ENCODE results near the gene SH3RF3.

SH3RF3 gene

GRCh38 chr2:109086743-109087020 is 42.3 kb upstream of the SH3RF3 start:
- 100% methylated on average over 2 of the region's 2 CpGs for WGBS

GRCh38 chr2:109087055-109087663 is 41.8 kb upstream of the SH3RF3 start:
- Histone ChIP-seq H3K79me1 (replicated peaks; ENCODE audit: low read length, poor library complexity, severe bottlenecking) (no peaks in the 10 kb centered on the region), H2AK5ac (ENCODE audit: low read length, severe bottlenecking) (no peak overlapping the region), H3K4me2 (ENCODE audit: low read length, poor library complexity, severe bottlenecking) (no peak overlapping the region), H3K14ac (ENCODE audit: low read length in 2 of 2) (no peak overlapping the region), H3K27ac (ENCODE audit: low read length, poor library complexity, severe bottlenecking) (no peak overlapping the region), H3K36me3 (ENCODE audit: control insufficient read depth in 1 of 2, insufficient read depth in 2 of 2, low read depth in 1 of 2, low read length in 2 of 2) (no peaks in the 10 kb centered on the region), H2BK120ac (ENCODE audit: low read depth, low read length) (no peak overlapping the region), H3K23ac (ENCODE audit: low read length in 2 of 2) (no peak overlapping the region), H3K4me1 (ENCODE audit: control insufficient read depth, insufficient read depth, low read depth, low read length) (no peaks in the 10 kb centered on the region), H3K4me3 (ENCODE audit: insufficient read depth in 1 of 2, low read depth in 1 of 2, low read length in 2 of 2) (no peak overlapping the region), H4K91ac (ENCODE audit: low read length) (no peak overlapping the region), H3K9ac (ENCODE audit: low read length) (no peak overlapping the region), H2BK15ac (ENCODE audit: low read depth, poor library complexity, severe bottlenecking) (no peak overlapping the region), H2AFZ (ENCODE audit: low read depth, low read length) (no peak overlapping the region), H2BK5ac (ENCODE audit: low read depth, low read length, poor library complexity, severe bottlenecking) (no peak overlapping the region), H4K8ac (ENCODE audit: low read length) (no peak overlapping the region), H2BK12ac (ENCODE audit: low read length in 2 of 2) (no peak overlapping the region), H3K27me3 (ENCODE audit: control insufficient read depth in 1 of 2, insufficient read depth in 1 of 2, low read length in 2 of 2) (peaks cover 15 to 30% of the 10 kb centered on the region in 2 experiments), H3K4ac (ENCODE audit: low read depth in 1 of 2, low read length in 2 of 2) (no peak overlapping the region), H3K18ac (ENCODE audit: low read depth in 1 of 2, low read length in 2 of 2) (no peak overlapping the region), H3K9me3 (ENCODE audit: control insufficient read depth, low read length) (peaks cover 4% of the 10 kb centered on the region)
- DNase-seq, result no peak
- 89% methylated on average over 11 of the region's 11 CpGs for WGBS

More at GRCh38 chr2:109086743-109087020, 42.3 kb upstream of the SH3RF3 start:
- Histone ChIP-seq H4K8ac (ENCODE audit: low read length) (no peak overlapping the region), H2BK12ac (ENCODE audit: low read length in 2 of 2) (no peak overlapping the region), H3K4ac (ENCODE audit: low read depth in 1 of 2, low read length in 2 of 2) (no peak overlapping the region), H3K4me2 (ENCODE audit: low read length, poor library complexity, severe bottlenecking) (no peak overlapping the region), H3K4me1 (ENCODE audit: control insufficient read depth, insufficient read depth, low read depth, low read length) (no peaks in the 10 kb centered on the region), H2AK5ac (ENCODE audit: low read length, severe bottlenecking) (no peak overlapping the region), H3K23ac (ENCODE audit: low read length in 2 of 2) (no peak overlapping the region), H3K36me3 (ENCODE audit: control insufficient read depth in 1 of 2, insufficient read depth in 2 of 2, low read depth in 1 of 2, low read length in 2 of 2) (no peaks in the 10 kb centered on the region), H2BK15ac (ENCODE audit: low read depth, poor library complexity, severe bottlenecking) (no peak overlapping the region), H3K9me3 (ENCODE audit: control insufficient read depth, low read length) (peaks cover 4% of the 10 kb centered on the region), H3K14ac (ENCODE audit: low read length in 2 of 2) (no peak overlapping the region), H2BK5ac (ENCODE audit: low read depth, low read length, poor library complexity, severe bottlenecking) (no peak overlapping the region), H3K4me3 (ENCODE audit: insufficient read depth in 1 of 2, low read depth in 1 of 2, low read length in 2 of 2) (no peak overlapping the region), H2AFZ (ENCODE audit: low read depth, low read length) (no peak overlapping the region), H3K9ac (ENCODE audit: low read length) (no peak overlapping the region), H3K27ac (ENCODE audit: low read length, poor library complexity, severe bottlenecking) (no peak overlapping the region), H4K91ac (ENCODE audit: low read length) (no peak overlapping the region), H2BK120ac (ENCODE audit: low read depth, low read length) (no peak overlapping the region), H3K27me3 (ENCODE audit: control insufficient read depth in 1 of 2, insufficient read depth in 1 of 2, low read length in 2 of 2) (peaks cover 19 to 34% of the 10 kb centered on the region in 2 experiments), H3K18ac (ENCODE audit: low read depth in 1 of 2, low read length in 2 of 2) (no peak overlapping the region), H3K79me1 (replicated peaks; ENCODE audit: low read length, poor library complexity, severe bottlenecking) (no peaks in the 10 kb centered on the region)
- no peak for DNase-seq

GRCh38 chr2:109089602-109090300 is 39.3 kb upstream of the SH3RF3 start:
- H4K91ac ChIP-seq (ENCODE audit: low read length), result no peak overlapping the region
- no peak overlapping the region for H3K27ac ChIP-seq (ENCODE audit: low read length, poor library complexity, severe bottlenecking)
- no peak overlapping the region for H3K23ac ChIP-seq (ENCODE audit: low read length in 2 of 2)
- H3K4me2 ChIP-seq (ENCODE audit: low read length, poor library complexity, severe bottlenecking), result no peak overlapping the region
- H3K27me3 ChIP-seq (ENCODE audit: control insufficient read depth in 1 of 2, insufficient read depth in 1 of 2, low read length in 2 of 2), result peaks cover under 1 to 14% of the 10 kb centered on the region in 2 experiments
- no peak overlapping the region for H2BK5ac ChIP-seq (ENCODE audit: low read depth, low read length, poor library complexity, severe bottlenecking)
- no peak overlapping the region for H4K8ac ChIP-seq (ENCODE audit: low read length)
- no peak overlapping the region for H3K9ac ChIP-seq (ENCODE audit: low read length)
- peaks cover 18% of the 10 kb centered on the region for H3K9me3 ChIP-seq (ENCODE audit: control insufficient read depth, low read length)
- H2AK5ac ChIP-seq (ENCODE audit: low read length, severe bottlenecking), result no peak overlapping the region
- H3K18ac ChIP-seq (ENCODE audit: low read depth in 1 of 2, low read length in 2 of 2), result no peak overlapping the region
- no peak overlapping the region for H3K4ac ChIP-seq (ENCODE audit: low read depth in 1 of 2, low read length in 2 of 2)
- no peak overlapping the region for H2BK120ac ChIP-seq (ENCODE audit: low read depth, low read length)
- no peak overlapping the region for H3K4me3 ChIP-seq (ENCODE audit: insufficient read depth in 1 of 2, low read depth in 1 of 2, low read length in 2 of 2)
- no peak for DNase-seq
- H2BK15ac ChIP-seq (ENCODE audit: low read depth, poor library complexity, severe bottlenecking), result no peak overlapping the region
- H3K14ac ChIP-seq (ENCODE audit: low read length in 2 of 2), result no peak overlapping the region
- WGBS, result 88% methylated on average over 4 of the region's 4 CpGs
- H2BK12ac ChIP-seq (ENCODE audit: low read length in 2 of 2), result no peak overlapping the region
- H3K36me3 ChIP-seq (ENCODE audit: control insufficient read depth in 1 of 2, insufficient read depth in 2 of 2, low read depth in 1 of 2, low read length in 2 of 2), result no peaks in the 10 kb centered on the region
- H2AFZ ChIP-seq (ENCODE audit: low read depth, low read length), result no peak overlapping the region
- H3K79me1 ChIP-seq (replicated peaks; ENCODE audit: low read length, poor library complexity, severe bottlenecking), result no peaks in the 10 kb centered on the region
- no peaks in the 10 kb centered on the region for H3K4me1 ChIP-seq (ENCODE audit: control insufficient read depth, insufficient read depth, low read depth, low read length)

DNA sequence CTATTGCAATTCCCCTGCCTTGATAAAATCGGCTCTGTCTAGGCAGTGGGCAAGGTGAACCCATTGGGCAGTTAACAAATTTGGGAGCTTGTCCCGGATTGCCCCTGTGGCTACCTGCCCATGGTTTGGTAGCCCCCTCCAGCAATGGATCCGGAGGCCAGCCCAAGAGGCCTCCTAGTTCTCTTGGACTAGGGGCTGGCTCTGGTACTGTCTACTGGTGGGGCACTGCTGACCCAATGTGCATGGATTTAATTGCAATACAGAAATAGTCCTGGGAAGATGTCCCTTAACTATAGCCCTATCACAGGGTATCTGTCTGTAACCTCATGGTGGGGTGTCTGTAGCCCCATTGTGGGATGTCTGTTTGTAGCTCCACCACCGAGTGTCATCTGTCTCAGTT is 37.5 kb upstream of the SH3RF3 start:
- Histone ChIP-seq H3K23ac (ENCODE audit: low read length in 2 of 2) (no peak overlapping the region), H3K27me3 (ENCODE audit: control insufficient read depth in 1 of 2, insufficient read depth in 1 of 2, low read length in 2 of 2) (peaks cover 0 to 9% of the 10 kb centered on the region in 2 experiments), H3K36me3 (ENCODE audit: control insufficient read depth in 1 of 2, insufficient read depth in 2 of 2, low read depth in 1 of 2, low read length in 2 of 2) (no peaks in the 10 kb centered on the region), H2BK15ac (ENCODE audit: low read depth, poor library complexity, severe bottlenecking) (no peak overlapping the region), H2AK5ac (ENCODE audit: low read length, severe bottlenecking) (no peak overlapping the region), H2BK12ac (ENCODE audit: low read length in 2 of 2) (no peak overlapping the region), H2BK120ac (ENCODE audit: low read depth, low read length) (no peak overlapping the region), H3K14ac (ENCODE audit: low read length in 2 of 2) (no peak overlapping the region), H3K4me1 (ENCODE audit: control insufficient read depth, insufficient read depth, low read depth, low read length) (no peaks in the 10 kb centered on the region), H2AFZ (ENCODE audit: low read depth, low read length) (no peak overlapping the region), H4K8ac (ENCODE audit: low read length) (no peak overlapping the region), H3K4me2 (ENCODE audit: low read length, poor library complexity, severe bottlenecking) (no peak overlapping the region), H3K4ac (ENCODE audit: low read depth in 1 of 2, low read length in 2 of 2) (no peak overlapping the region), H3K27ac (ENCODE audit: low read length, poor library complexity, severe bottlenecking) (no peak overlapping the region), H4K91ac (ENCODE audit: low read length) (no peak overlapping the region), H3K4me3 (ENCODE audit: insufficient read depth in 1 of 2, low read depth in 1 of 2, low read length in 2 of 2) (no peak overlapping the region), H3K9me3 (ENCODE audit: control insufficient read depth, low read length) (peaks cover 17% of the 10 kb centered on the region), H3K79me1 (replicated peaks; ENCODE audit: low read length, poor library complexity, severe bottlenecking) (no peaks in the 10 kb centered on the region), H3K9ac (ENCODE audit: low read length) (no peak overlapping the region), H3K18ac (ENCODE audit: low read depth in 1 of 2, low read length in 2 of 2) (no peak overlapping the region), H2BK5ac (ENCODE audit: low read depth, low read length, poor library complexity, severe bottlenecking) (no peak overlapping the region)
- 80% methylated on average over 4 of the region's 4 CpGs for WGBS
- no peak for DNase-seq

Measured in mesenchymal stem cell (in vitro differentiated cells and primary cell).